GM21576 (cell line): ENCODE data around the gene C1QTNF1.

Source experiments
- ATAC-seq: cut with Tn5 transposase; IDR thresholded peaks from one replicate; pipeline ENCODE4 v1.9.1; 2021; ENCODE audit warnings: mild to moderate bottlenecking, moderate library complexity; ENCODE audit not compliant: unreplicated experiment

Gene C1QTNF1, protein sequence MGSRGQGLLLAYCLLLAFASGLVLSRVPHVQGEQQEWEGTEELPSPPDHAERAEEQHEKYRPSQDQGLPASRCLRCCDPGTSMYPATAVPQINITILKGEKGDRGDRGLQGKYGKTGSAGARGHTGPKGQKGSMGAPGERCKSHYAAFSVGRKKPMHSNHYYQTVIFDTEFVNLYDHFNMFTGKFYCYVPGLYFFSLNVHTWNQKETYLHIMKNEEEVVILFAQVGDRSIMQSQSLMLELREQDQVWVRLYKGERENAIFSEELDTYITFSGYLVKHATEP

GRCh38 chr17:79023886-79024771 is at the start of gene C1QTNF1:
Gene C1QTNF1 (plus strand): TSS chr17:79024169. CDS start chr17:79043969, 19,800 bp downstream.
- no peak for ATAC-seq

DNA sequence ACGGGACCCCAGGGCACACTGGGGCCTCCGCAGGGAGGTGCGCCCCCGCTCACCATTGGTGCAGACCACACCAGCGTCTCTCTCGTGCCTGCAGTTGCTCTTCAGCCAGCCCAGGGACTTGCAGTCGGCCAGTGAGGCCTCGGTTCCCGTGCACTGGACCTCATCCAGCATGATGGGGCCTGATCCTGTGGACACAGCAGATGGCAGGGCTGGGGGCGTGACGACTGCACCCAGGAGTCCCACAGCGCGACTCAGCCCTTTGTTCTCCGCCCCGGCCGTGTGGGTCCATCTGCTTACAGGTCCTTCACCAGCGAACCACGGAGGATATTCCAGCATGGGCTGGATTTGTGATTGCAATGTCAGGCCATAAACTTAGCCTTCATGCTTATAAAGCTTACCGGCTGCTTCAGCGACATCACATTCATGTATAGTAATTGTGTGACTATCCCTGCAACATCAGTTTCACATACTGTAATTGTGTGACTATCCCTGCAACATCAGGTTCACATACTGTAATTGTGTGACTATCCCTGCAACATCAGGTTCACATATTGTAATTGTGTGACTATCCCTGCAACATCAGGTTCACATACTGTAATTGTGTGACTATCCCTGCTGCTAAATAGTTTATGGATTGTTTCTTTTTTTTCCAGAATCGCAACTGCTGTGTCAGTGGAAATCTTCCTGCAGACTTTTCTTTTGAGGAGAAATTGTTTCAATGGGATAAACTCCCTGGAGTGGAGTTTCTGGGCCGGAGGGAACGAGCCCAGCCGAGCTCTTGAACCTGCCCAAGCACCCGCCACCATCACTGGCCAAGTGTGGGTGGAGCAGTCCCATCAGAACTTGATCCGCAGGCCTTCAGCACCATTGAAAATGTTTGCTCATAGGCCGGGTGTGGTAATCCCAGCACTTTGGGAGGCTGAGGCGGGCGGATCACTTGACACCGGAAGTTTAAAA is 49.1 kb upstream of the C1QTNF1 start:
- no peak for ATAC-seq

GRCh38 chr17:78976907-78977680 is 46.9 kb upstream of the C1QTNF1 start:
- no peak for ATAC-seq

DNA sequence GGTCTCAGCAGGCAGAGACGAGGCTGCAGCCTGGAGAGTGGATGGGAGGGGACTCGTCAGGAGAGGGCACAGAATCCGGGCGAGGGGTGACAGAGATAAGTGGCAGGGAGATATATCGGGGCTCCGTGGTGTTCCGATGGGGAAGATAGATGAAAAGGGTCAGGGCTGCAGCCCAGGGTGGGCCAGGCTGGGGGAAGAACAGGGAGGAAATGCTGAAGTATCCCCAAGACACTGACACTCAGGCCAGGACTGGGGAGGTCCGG is 46.4 kb upstream of the C1QTNF1 start:
- no peak for ATAC-seq

DNA sequence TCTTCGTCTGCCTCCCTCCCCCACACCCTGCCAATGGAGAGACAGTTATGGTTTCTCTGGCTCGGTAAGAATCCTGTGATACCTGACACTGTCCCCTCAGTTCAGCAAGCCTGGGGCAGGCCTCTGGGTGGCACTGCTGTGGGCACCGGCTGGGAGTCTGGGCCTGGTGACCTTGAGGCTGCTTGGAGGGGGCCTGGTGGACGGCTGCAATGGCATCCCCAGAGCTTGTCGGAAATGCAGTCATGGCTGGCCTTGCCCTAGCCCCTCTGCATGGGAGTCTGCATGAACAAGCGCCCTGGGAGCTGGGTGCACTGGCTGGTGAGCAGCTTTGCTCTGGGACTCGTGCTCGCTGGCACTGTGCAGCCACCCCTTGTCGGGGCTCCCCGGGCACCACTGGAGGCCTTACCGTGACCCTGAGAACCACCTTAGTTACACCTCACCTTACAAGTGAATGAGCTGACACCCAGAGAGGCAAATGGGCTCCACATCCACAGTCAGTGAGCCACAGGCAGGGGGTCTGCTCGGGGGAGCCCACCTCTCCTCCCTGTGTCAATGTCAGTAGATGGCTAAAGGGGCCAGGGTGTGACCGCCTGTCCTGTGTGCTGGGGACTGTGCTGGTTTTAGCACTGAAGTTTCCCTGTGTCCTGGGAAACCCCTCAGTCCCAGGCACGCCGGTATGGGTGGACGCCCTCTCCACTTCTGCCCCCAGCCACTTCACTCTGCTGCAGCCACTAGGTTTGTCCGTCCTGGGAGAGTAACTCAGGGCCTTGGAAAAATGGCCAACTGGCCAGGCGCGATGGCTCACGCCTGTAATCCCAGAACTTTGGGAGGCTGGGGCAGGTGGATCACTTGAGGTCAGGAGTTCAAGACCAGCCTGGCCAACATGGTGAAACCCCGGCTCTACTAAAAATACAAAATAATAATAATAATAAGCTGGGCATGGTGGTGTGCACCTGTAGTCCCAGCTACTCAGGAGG is 45.7 kb upstream of the C1QTNF1 start:
- ATAC-seq = no peak

DNA sequence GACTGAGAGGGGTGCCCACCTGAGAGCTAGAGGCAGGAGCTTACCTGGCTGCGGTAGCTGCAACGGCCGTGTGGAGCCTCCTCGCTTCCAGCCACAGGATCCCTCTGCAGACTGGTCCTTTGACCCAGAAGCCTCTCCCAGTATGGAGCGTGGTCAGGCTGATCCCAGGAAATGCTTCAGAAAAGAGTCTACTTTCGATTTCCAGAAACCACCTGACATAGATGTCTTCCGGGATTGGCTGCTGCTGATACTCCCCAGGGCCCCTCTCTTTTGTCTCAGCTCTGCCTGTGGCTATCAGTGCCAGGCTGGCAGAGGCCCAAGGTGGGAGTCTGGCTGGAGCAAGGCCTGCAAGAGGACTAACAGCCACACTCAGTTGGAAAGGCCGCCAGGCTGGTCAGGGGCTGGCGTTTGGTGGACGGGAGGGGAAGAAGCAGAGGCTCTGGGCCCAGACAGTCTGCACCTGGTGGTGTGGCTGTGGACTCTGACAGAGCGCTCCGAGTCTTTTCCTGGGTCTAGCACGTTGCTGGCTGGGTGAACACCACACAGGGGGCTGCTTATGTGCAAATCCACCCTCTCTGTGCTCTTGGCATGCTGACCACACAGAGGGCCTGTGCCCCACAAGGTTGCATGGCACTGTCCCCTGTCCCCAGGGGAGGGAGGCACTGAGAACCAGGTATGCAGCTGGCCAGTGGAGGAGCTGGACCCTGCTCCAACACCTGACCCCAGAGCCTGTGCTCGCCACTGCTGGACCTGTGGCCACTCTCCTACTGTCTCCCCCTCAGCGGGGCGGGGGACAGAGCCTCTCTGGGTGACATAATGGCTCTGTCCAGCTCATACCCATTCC is 44.0 kb upstream of the C1QTNF1 start, which contains the start of gene LGALS3BP:
TSS of gene LGALS3BP (minus strand) at position 144 of the 844 bp plus-strand sequence. CDS start 2,732 bp downstream, outside the sequence.
- no peak for ATAC-seq

GRCh38 chr17:78980624-78980972 is 43.4 kb upstream of the C1QTNF1 start:
- no peak for ATAC-seq

DNA sequence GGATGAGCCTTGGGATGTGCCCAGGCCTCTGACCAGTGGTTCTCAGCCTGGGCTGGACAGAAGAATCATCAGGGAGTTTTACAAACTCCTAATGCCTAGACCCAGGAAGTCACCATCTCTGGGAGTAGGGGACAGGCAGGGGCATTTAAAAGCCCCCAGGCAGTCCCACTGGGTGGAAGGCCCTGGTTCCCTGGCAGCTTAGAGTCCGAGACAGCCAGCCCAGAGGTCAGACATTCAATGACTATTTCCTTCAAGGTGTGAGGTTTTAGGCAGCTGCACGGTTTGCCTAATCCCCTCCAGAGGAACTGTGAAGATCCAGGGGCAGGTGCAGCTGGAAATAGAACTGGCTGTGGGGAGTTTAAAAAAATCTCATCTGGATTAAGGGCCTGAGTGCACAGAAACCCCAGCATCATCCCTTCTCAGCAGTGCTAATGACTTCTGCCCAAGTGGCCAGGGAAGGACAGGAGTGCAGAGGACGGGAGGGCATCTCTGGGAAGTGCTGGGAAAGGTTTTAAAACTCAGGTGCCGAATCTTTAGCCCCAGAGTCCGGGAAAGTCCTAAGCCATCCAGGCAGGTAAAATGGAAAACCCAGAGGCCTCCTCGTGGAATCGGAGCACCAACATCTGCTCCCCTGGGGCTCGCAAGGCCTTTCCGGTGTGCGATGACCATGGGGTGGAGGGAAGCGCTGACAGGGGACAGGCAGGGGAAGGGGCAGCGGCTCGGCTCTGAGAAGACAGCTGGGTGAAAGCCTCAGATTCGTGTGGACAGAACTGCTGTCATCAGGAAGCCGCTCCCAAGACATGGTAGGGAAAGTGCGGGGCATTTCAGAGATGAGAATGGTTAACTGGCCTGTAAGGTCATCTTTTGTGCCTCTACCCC is 42.7 kb upstream of the C1QTNF1 start:
- no peak for ATAC-seq

DNA sequence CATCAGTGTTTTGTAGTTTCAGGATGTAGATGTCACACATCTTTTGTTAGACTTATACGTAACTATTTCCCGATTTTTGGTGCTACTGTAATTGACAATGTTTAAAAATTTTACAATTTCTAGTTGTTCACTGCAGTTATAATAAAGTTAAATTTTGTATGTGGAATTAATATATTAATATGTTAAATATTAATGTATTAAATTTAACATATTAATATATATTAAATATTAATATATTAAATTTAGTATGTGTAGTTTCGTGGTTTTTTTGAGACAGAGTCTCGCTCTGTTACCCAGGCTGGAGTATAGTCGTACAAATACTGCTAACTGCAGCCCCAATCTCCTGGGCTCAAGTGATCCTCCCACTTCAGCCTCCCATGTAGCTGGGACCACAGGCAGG is 38.6 kb upstream of the C1QTNF1 start:
- ATAC-seq = no peak

GRCh38 chr17:78986048-78986648 is 37.8 kb upstream of the C1QTNF1 start:
- ATAC-seq = no peak

- no peak for ATAC-seq
Measured at GRCh38 chr17:78986649-78987328, 37.2 kb upstream of the C1QTNF1 start.

DNA sequence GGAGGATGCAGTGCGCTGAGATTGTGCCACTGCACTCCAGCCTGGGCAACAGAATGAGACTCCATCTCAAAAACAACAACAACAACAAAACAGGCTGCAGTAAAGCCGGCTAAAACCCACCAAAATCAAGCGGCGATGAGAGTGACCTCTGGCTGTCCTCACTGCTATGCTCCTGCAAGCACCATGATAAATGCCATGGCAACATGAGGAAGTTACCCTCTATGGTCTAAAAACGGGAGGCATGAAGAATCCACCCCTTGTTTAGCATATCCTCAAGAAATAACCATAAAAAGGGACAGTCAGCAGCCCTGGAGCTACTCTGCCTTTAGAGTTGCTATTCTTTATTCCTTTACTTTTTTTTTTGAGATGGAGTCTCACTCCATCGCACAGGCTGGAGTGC is 35.8 kb upstream of the C1QTNF1 start:
- no peak for ATAC-seq

DNA sequence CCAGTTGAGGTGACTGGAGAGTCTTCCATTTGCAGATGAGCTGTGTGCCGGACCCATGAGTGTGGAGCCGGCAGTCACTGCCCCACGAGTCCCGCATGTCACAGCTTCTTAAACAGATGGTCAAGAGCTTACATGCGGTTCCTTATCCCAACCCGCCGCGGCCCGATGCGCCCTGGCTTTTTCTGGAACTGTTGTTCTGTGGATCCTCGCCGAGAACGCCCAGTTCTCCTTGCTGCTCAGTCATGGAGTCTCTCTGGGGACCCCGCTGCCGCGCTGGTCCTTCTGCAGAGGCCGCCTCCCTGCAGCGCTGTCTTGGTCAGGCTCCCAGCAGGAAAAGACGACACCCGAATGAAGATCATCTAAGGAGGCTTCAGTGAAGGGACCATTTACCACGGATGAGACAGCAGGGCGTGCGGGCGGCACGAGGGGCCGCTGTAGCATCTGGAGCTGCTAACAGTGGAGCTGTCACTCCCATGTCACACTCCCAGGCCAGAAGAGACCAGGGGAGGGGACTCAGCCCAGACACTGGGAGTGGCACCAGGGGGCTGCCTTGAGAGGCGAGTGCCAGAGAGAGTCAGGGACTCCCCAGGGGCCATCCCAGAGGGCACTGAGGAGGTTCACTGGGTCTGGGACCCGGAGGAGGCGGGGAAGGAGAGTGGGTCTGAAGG is 33.5 kb upstream of the C1QTNF1 start:
- no peak for ATAC-seq

DNA sequence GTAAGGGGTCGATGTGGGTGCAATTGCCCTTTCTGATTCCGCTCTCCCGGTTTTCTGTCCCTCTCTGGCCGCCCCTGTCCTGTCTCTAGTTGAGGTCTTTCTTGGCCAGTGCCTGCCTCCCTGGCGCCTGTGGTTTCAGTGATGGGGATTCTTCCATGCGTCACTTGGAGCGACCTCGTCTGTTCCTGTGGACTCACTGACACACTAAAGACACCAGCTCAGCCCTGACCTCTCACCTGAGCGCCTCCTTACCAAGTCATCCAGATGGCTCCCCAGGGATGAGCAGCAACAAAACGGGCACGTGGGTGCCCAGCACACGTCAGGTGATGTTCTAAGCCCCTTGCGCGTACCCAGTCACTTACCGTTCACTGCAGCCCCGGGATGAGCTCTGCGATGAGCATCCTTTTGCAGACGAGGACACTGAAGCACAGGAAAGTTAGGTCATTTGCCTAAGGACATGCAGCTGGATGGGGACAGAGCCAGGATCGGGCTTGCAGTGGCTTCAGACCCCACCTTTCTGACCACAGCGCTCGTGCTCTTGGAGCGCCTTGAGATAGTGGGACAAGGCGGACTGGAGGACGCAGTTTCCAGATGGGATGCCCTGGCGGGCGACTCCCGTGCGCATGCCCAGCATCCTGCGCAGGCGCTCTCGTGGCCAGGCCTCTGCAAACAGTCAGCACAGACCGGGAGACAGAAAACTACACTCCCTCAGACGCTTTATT is 32.8 kb upstream of the C1QTNF1 start:
- no peak for ATAC-seq

GRCh38 chr17:78991906-78992532 is 31.9 kb upstream of the C1QTNF1 start:
- ATAC-seq = no peak
